AG08396 (cell line): ENCODE results near the gene PPP1R14B.

Experiments
- DNase-seq: peaks from one replicate; pipeline ENCODE4 v3.0.0; 2012; ENCODE audit warnings: low spot score, mixed read lengths

The PPP1R14B gene

GRCh38 chr11:64281957-64282770 is 35.4 kb upstream of the PPP1R14B start:
- no peak for DNase-seq

DNA sequence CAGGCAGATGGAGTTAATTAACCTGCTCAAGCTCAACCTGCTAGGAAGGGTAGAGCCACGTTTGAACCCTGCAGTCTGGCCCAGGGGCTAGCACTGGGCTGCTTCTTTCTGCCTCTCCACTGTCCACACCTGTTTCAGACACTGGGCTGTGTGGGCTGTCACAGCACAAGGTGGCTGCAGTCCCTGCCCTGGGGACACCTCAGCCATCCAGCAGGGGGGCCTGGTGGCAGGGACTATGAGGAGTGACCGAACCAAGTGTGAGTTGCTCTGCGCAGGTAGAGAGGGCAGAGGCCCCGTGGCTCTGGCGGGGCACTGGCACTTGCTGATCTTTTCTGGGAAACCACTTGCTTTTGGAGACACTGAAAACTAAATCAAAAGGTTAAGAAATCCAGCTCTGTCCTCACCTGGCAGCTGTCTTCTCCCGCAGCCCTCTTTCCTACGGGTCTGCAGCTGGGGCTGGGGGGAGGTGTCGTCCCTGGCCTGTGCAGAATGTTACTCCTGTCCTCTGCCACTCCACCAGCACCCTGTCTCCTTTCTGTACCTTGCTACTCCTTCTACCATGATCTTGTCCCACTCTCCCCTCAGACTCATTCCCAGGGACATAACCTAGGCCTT is 31.9 kb upstream of the PPP1R14B start:
- no peak for DNase-seq

DNA sequence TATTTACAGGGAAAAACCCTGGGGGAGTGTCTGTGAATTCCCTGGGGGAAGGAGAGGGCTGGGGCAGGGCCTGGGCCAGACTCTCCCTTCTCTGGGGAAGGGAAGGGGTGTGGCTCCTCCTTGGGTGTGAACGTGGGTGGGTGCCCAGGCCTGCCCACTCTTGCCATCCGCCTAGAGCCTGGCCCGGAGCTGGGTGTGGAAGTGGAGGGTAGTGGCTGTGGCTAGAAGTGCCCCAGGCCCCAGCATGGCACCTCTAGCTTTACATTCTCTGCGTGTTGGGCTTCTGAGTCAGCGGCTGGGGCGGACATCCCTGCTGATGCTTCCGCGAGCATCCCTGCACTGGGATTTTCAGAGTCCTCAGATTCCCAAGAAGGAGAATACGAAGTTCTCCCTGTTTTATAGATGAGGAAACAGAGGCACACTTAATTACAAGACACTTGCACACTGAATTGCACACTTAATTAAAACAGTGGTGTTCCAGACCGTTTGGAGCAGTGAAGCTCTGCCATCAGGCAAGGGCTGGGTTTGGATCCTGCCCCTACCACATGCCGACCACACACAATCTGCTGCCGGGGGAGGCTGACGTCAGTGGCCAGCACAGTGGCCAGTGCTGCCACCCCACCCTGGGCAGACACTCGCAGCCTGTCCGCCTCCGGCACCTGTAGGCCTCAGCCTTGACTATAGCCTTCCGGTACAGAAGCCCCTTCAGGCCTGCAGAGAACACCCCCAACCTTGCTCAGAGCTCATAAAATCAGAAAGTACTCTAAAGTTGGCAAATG is 30.1 kb upstream of the PPP1R14B start:
- no peak for DNase-seq

DNA sequence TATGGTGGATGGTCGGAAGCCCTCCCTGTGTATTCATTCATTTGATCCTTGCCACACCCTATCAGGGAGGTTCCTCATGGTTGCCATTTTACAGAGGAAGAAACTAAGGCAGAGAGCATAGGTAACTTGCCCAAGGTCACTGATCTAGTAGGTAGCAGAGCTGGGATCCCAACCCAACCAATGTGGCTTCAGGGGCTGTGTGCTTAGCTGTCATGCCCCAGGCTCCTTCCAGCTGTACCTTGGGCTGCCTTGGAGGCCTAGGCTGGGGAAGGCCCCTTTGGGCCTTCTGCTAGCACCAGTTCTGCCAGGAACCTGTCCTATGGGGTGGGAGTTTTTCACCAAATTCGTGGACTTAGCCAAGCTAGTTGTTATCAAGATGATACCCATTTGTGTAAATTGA is 29.1 kb upstream of the PPP1R14B start:
- no peak for DNase-seq

- no peak for DNase-seq
Measured at GRCh38 chr11:64275031-64275800, 28.5 kb upstream of the PPP1R14B start.

DNA sequence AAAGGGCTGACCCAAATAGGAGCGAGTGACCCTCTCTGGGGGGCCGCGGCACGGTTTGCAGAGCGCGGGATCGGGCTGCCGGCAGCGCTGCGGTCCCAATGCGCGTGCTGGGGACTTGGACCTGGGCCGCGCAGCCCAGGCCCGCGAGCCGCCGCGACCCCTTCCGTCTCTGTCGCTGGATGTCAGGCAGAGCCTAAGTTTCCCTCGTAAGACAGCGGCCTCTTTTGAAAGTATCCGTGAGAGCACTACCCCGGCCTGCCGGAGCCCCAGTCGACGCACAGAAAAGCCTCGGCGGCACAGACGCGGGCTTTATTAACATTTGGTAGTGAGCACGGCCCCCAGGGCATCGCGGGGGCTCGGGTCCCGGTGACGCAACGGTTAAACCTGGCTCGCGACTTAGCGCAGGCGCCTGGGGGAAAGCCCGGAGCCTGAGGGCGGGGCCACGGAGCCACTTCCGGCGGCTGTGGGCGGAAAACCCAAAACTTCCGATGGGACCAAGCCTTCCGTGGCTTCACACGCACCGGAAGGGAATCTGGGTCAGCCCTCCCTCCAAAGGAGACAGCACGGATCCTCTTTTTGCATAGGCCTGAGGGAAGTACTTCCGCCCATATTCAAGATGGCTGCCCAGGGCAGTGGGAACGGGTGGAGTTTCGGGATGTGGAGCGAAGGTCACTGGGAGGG is 22.9 kb upstream of the PPP1R14B start:
- DNase-seq: peak; percentile 94

GRCh38 chr11:64268893-64269539 is 22.3 kb upstream of the PPP1R14B start:
- no peak for DNase-seq

DNA sequence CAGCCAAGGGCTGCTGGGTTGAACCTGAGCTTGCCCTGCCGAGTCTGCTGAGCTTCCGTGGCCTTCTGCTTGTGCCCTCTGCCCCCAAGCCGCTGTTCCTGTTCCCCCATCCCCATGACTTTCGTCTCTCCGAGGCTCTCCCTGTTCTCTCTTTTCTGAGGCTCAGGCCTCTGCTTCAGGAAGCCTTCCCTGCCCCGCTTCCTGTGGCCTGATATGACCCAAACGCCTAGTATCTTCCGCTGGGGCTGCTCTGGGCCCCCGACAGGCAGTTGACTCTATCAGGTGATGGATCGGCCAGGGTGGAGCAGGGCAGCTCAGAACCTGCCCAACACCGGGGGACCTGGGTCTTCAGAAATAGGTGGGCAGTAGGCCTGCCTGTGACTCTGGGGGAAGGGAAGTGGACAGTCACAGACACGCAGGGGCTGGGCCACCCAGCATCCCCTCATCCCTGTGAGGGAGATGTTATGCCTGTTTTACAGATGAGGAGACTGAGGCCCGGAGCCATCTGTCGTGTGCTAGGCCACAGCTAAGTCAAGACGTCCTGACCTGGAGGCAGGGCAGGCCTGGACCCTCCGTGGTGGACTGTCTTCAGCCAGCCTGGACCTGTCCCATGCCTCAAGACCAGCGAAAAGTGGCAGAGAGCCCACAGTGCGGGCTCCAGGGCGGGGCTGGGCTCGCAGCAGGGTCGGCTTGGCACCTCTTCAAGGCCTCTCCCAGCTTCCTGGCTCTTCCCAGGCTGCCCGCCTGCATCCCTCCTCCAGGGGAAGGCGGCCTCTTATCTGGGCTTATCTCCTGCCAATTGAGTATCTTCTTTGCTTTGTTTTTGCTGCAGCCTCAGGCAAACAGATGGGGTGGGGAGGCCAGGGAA is 21.5 kb upstream of the PPP1R14B start:
- DNase-seq: no peak

DNA sequence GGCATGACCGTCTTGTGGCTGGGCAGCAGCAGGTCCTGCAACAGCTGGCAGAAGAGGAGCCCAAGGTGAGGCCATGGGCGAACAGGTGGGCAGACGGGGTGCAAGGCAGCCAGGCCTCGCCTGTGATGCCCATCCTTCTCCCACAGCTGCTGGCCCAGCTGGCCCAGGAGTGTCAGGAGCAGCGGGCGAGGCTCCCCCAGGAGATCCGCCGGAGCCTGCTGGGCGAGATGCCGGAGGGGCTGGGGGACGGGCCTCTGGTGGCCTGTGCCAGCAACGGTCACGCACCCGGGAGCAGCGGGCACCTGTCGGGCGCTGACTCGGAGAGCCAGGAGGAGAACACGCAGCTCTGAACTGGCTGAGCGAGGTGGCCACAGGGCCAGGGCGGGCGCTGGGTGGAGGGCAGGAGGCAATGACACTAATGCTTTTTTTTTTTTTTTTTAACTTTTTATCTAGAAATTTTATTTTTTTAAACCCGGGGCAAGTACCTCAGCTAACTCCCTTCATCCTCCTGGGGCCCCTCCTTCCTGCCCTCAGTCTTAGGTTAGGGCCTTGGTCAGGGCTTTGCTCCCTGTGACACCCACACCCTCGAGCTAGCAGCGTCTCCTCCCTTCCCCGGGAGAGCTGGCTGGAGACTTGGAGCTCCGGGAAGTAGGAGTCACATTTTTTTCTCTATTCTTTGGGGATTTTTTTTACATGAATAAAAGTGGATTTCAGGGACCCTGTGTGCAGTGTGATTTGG is 20.6 kb upstream of the PPP1R14B start:
- no peak for DNase-seq

GRCh38 chr11:64266339-64266738 is 19.6 kb upstream of the PPP1R14B start:
- DNase-seq: no peak

GRCh38 chr11:64265176-64266160 is 18.7 kb upstream of the PPP1R14B start:
- DNase-seq: no peak

DNA sequence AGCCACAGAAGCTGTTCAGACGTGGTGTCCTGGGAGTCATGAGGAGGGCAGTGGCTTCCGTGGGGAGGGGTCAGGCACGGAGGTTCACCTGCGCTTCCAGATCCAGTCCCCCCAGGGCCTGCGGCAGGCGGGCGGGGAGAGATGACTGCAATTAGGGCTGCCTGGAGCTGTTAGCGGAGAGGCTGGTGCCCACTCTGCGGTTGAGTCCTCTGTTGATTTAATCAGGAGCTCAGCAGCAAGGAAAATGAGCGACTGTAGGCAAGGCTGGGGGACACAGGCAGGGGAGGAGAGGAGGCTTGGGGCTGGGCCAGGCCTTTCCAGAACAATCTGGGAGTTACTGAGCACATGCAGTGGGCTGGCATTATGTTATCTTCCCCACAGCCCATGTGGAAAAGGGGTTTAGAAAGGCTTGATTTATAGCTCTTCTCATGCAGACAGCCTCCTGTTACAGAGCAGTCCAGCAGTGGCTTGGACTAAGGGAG is 17.7 kb upstream of the PPP1R14B start:
- DNase-seq: no peak

DNA sequence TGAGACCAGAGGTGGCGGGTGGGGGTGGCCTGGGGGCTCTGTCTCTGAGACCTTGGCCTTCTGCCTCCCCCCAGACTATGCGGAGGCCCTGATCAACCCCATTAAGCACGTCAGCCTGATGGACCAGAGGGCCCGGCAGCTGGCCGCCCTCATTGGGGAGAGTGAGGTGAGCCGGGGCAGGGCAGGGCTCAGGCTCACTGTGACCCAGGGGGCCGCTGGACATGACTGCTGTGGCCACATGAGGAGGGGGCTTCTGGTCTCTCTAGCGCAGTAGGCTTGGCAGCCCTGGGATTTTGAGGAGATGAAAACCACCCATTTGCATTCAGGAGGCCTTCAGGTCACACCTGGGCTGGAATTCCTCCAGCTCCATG is 17.2 kb upstream of the PPP1R14B start:
- no peak for DNase-seq

DNA sequence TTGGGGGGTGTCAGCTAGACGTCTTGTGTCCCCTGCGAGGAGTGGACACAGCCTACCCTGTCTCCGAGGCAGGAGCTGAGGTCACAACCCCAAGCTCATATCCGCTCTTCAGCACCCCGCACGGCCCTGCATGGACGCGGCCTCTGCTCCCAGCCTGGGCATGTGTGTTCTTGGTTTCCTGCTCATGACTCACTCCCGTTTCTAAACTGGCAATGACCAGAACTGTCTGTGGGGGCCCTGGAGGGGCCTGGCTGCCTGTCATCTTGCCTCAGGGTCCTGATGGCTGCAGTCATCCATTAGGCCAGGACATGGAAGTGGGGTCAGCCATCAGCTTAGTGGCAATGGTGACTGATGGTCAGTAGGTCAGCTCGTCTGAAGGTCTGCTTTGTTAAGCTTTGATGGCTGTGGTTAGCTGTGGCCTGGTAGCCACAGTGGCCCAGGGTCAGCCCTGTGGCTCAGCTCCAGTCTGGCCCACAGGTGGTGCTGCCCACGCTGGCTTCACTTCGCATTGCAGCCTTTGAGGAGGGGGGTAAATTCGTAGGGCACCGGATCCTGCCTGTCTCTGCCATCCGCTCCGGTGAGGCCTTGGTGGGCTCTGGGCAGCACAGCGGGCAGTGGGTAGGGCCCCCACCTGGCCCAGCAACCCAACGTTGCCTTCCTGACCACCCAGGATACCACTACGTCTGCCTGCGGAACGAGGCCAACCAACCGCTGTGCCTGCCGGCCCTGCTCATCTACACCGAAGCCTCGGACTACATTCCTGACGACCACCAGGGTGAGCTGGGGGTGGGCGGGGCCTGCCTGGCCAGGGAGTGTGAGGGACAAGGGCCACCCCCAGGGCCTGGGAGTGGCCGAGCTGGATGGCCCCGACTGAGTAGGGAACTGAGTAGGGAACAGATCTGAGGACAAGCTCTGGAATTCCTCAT is 16.5 kb upstream of the PPP1R14B start:
- peak; percentile 37 for DNase-seq

- DNase-seq: no peak
Measured at GRCh38 chr11:64262271-64263002, 15.7 kb upstream of the PPP1R14B start.

DNA sequence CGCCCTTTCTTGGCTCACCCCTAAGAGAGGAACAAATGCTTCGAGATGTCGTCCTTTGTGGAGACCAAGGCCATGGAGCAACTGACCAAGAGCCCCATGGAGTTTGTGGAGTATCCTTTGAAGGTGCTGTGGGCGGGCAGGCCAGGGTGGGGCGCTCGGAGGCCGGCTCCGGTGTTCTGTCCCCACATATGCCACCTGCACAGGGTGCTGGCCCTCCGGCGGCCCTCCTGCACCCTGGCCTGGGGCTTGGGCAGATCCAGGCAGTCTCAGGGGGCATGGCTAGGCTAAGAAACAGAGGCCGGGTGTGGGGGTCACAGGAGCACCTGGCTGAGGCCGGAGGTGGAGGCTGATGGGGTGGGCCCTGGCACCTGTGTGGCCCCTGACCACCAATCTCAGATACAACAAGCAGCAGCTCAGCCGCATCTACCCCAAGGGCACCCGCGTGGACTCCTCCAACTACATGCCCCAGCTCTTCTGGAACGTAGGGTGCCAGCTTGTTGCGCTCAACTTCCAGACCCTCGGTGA is 14.9 kb upstream of the PPP1R14B start:
- DNase-seq: no peak
